Subcutaneous abdominal adipose tissue (tissue), 5 donors: Measurements from ENCODE around the gene OSBPL1A.

Experiments
- H3K27ac ChIP-seq: one replicate; pipeline ENCODE4 v1.7.0; 2013; ENCODE audit warnings: low read depth, mild to moderate bottlenecking, inconsistent platforms, low read length, moderate library complexity
- H3K27me3 ChIP-seq, 5 donors: one replicate each; pipeline ENCODE4 v1.7.0; 2013; ENCODE audit warnings: low read length in 5 of 5, inconsistent platforms in 1 of 5; ENCODE audit not compliant: control insufficient read depth in 5 of 5, insufficient read depth in 4 of 5
- H3K36me3 ChIP-seq, 5 donors: one replicate each; pipeline ENCODE4 v1.7.0; 2013; ENCODE audit warnings: low read length in 5 of 5; ENCODE audit not compliant: control insufficient read depth in 5 of 5, insufficient read depth in 5 of 5
- H3K4me1 ChIP-seq, 5 donors: one replicate each; pipeline ENCODE4 v1.7.0; 2013; ENCODE audit warnings: low read length in 5 of 5, mild to moderate bottlenecking in 3 of 5, moderate library complexity in 1 of 5; ENCODE audit not compliant: control insufficient read depth in 5 of 5, insufficient read depth in 5 of 5
- H3K4me3 ChIP-seq, 5 donors: one replicate each; pipeline ENCODE4 v1.7.0; 2013; ENCODE audit warnings: low read length in 5 of 5, low read depth in 1 of 5
- H3K9ac ChIP-seq, 5 donors: one replicate each; pipeline ENCODE4 v1.7.0; 2013; ENCODE audit warnings: low read length in 5 of 5, mild to moderate bottlenecking in 4 of 5, moderate library complexity in 3 of 5
- H3K9me3 ChIP-seq, 5 donors: one replicate each; pipeline ENCODE4 v1.7.0; 2013; ENCODE audit warnings: low read length in 5 of 5; ENCODE audit not compliant: control insufficient read depth in 5 of 5
- donor health status: healthy.
- donor health status: healthy.
- donor health status: healthy.
- donor health status: healthy.
- donor health status: healthy.

The OSBPL1A gene

GRCh38 chr18:24227977-24228666 lies 169.5 kb downstream of the OSBPL1A start:
- no peaks in the 10 kb centered on the region for H3K27me3 ChIP-seq
- H3K27ac ChIP-seq = no peak overlapping the region
- H3K36me3 ChIP-seq = peaks cover 3 to 28% (median 8%) of the 10 kb centered on the region in 5 donors
- H3K9ac ChIP-seq = no peak overlapping the region
- H3K4me1 ChIP-seq = peaks cover 4 to 23% (median 20%) of the 10 kb centered on the region in 5 donors
- H3K4me3 ChIP-seq = no peak overlapping the region
- H3K9me3 ChIP-seq = no peaks in the 10 kb centered on the region

- Histone ChIP-seq H3K4me3 (no peak overlapping the region), H3K9me3 (no peaks in the 10 kb centered on the region), H3K27ac (no peak overlapping the region), H3K36me3 (peaks cover 6 to 20% (median 11%) of the 10 kb centered on the region in 5 donors), H3K27me3 (no peaks in the 10 kb centered on the region), H3K4me1 (peaks cover 0 to 13% (median 8%) of the 10 kb centered on the region in 5 donors), H3K9ac (no peak overlapping the region)
These were observed 177.3 kb downstream of the OSBPL1A start for GRCh38 chr18:24220318-24220688.

GRCh38 chr18:24219561-24220317 lies 177.9 kb downstream of the OSBPL1A start:
- Histone ChIP-seq H3K27ac (no peak overlapping the region), H3K9me3 (no peaks in the 10 kb centered on the region), H3K4me3 (no peak overlapping the region), H3K9ac (no peak overlapping the region), H3K27me3 (no peaks in the 10 kb centered on the region), H3K4me1 (peaks cover 0 to 19% (median 14%) of the 10 kb centered on the region in 5 donors), H3K36me3 (peaks cover 2 to 16% (median 7%) of the 10 kb centered on the region in 5 donors)

- Histone ChIP-seq H3K4me1 (peaks cover 0 to 24% (median 17%) of the 10 kb centered on the region in 5 donors), H3K9ac (no peak overlapping the region)
These were observed 182.7 kb downstream of the OSBPL1A start for GRCh38 chr18:24214913-24215312.

GRCh38 chr18:24214144-24214543 lies 183.5 kb downstream of the OSBPL1A start:
- Histone ChIP-seq H3K9ac (no peak overlapping the region), H3K4me1 (peaks cover 0 to 24% (median 17%) of the 10 kb centered on the region in 5 donors), H3K27ac (peak overlapping the region; percentile 6), H3K4me3 (no peak overlapping the region), H3K9me3 (no peaks in the 10 kb centered on the region), H3K36me3 (no peaks in the 10 kb centered on the region), H3K27me3 (no peaks in the 10 kb centered on the region)

More at GRCh38 chr18:24214913-24215312, 182.7 kb downstream of the OSBPL1A start:
- Histone ChIP-seq H3K4me3 (no peak overlapping the region), H3K27ac (no peak overlapping the region), H3K36me3 (peaks cover 0 to 2% (median 0%) of the 10 kb centered on the region in 5 donors), H3K27me3 (no peaks in the 10 kb centered on the region), H3K9me3 (no peaks in the 10 kb centered on the region)

GRCh38 chr18:24212939-24213338 lies 184.7 kb downstream of the OSBPL1A start:
- H3K9me3 ChIP-seq = no peaks in the 10 kb centered on the region
- H3K36me3 ChIP-seq = no peaks in the 10 kb centered on the region
- H3K4me3 ChIP-seq = no peak overlapping the region
- no peak overlapping the region for H3K27ac ChIP-seq
- peaks cover 0 to 24% (median 17%) of the 10 kb centered on the region in 5 donors for H3K4me1 ChIP-seq
- H3K9ac ChIP-seq = no peak overlapping the region
- H3K27me3 ChIP-seq = no peaks in the 10 kb centered on the region

- no peaks in the 10 kb centered on the region for H3K36me3 ChIP-seq
- no peaks in the 10 kb centered on the region for H3K27me3 ChIP-seq
- no peaks in the 10 kb centered on the region for H3K9me3 ChIP-seq
- peaks cover 0 to 8% (median 2%) of the 10 kb centered on the region in 5 donors for H3K4me1 ChIP-seq
- H3K9ac ChIP-seq = no peak overlapping the region
- no peak overlapping the region for H3K4me3 ChIP-seq
- H3K27ac ChIP-seq = no peak overlapping the region
These were observed 188.1 kb downstream of the OSBPL1A start for GRCh38 chr18:24209558-24209957.

GRCh38 chr18:24208270-24209035 lies 189.2 kb downstream of the OSBPL1A start:
- Histone ChIP-seq H3K9ac (no peak overlapping the region), H3K27ac (no peak overlapping the region), H3K27me3 (no peaks in the 10 kb centered on the region), H3K4me3 (no peak overlapping the region), H3K9me3 (no peaks in the 10 kb centered on the region), H3K36me3 (no peaks in the 10 kb centered on the region), H3K4me1 (peaks cover 0 to 2% (median 0%) of the 10 kb centered on the region in 5 donors)

GRCh38 chr18:24204904-24205303 lies 192.7 kb downstream of the OSBPL1A start:
- H3K4me3 ChIP-seq = no peak overlapping the region
- H3K9me3 ChIP-seq = no peaks in the 10 kb centered on the region
- no peaks in the 10 kb centered on the region for H3K4me1 ChIP-seq
- no peak overlapping the region for H3K27ac ChIP-seq
- no peaks in the 10 kb centered on the region for H3K36me3 ChIP-seq
- peak overlapping the region in 1 of 5 donors; percentile 11 for H3K9ac ChIP-seq
- H3K27me3 ChIP-seq = no peaks in the 10 kb centered on the region
